ENCODE data around the gene TNS3.

GRCh38 chr7:47293884-47294555 lies 287.9 kb downstream of the TNS3 start:
- TF ChIP-seq, protein P1, sequence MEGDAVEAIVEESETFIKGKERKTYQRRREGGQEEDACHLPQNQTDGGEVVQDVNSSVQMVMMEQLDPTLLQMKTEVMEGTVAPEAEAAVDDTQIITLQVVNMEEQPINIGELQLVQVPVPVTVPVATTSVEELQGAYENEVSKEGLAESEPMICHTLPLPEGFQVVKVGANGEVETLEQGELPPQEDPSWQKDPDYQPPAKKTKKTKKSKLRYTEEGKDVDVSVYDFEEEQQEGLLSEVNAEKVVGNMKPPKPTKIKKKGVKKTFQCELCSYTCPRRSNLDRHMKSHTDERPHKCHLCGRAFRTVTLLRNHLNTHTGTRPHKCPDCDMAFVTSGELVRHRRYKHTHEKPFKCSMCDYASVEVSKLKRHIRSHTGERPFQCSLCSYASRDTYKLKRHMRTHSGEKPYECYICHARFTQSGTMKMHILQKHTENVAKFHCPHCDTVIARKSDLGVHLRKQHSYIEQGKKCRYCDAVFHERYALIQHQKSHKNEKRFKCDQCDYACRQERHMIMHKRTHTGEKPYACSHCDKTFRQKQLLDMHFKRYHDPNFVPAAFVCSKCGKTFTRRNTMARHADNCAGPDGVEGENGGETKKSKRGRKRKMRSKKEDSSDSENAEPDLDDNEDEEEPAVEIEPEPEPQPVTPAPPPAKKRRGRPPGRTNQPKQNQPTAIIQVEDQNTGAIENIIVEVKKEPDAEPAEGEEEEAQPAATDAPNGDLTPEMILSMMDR (IDR thresholded peaks at IDR 0.05): no peak
- peak in 3 of 4 donors; percentile 20 to 60 (median 52) for TF ChIP-seq POLR2AphosphoS5 (IDR thresholded peaks at IDR 0.05)
